ENCODE measurements around the gene IFT43. TPM values are rescaled to one million over a fixed set of nuclear protein-coding genes. Genes with fewer than 3 reads are reported as not detected.

The IFT43 gene
- total RNA-seq, 1 experiment from 2014 or later: 20.0 TPM

DNA sequence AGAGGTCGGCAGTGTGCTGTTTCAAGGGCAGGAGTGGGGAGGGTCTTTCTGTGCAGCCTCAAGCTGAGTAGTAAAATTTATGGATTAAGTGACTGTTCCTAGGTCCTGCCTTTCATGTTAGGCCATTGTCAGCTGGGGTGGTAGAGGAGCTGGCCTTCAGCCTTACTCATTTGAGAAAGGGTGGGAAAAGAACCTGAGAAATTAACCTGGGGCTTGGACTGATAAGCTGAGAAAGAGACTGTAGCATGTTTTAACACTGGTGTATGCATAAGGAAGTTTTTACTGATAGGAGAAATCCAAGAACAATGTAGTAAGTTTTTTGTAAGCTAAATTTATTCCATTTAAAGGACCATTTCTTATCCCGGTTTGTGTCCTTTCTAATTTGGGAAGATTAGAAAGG is 20.7 kb downstream of the IFT43 start:
- intact Hi-C loops (cut with micrococcal nuclease; ENCODE audit: unreplicated experiment): no loop called here
- POLR2A ChIA-PET: no interaction called here

DNA sequence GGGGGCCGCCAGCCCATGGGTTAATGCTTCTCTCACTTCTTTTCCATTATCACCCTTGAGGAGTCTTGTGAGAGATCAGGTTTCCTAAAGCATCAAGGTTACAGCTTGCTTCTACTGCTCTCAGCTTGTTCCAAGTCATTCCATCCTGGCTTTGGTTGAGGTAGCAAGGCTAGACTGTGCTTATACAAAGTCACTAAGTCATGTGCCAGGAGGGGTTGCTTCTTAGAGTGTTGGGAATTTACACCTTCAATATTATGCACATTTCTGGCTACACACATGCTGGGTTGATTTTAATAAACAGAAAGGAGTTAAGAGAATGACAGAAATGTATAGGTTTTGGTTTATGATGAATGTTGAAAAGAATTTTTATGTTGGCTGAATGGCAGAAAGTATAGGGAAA is 21.8 kb downstream of the IFT43 start:
- H3K4me3 ChIP-seq (ENCODE audit: low read depth in 2 of 2, low read length in 2 of 2): no peak overlapping the region
- no TSS peak for BruUV-seq (replicated peaks)
- no peak for DNase-seq (ENCODE audit: low read depth, low spot score)
- H3K9me3 ChIP-seq (ENCODE audit: control insufficient read depth, insufficient read depth, low read depth, low read length): peaks cover 8% of the 10 kb centered on the region; the same call in 1 of the 2 replicates
- H3K27me3 ChIP-seq (ENCODE audit: control insufficient read depth, insufficient read depth, low read length): no peaks in the 10 kb centered on the region
- no peaks in the 10 kb centered on the region for H3K4me1 ChIP-seq (ENCODE audit: control insufficient read depth, insufficient read depth, low read length)
- intact Hi-C loops (cut with micrococcal nuclease; ENCODE audit: unreplicated experiment) (no loop called here), in situ Hi-C loops (cut with HindIII; ENCODE audit: low pct_unique_long_range_greater_than_20kb, low sequenced_read_pairs) (no loop called here)
- no peak for ATAC-seq
- no peak overlapping the region for H3K27ac ChIP-seq (ENCODE audit: low read length)
- ChIA-PET POLR2A (no interaction called here), CTCF (no interaction called here)
- TF ChIP-seq TCF7L2 (IDR thresholded peaks at IDR 0.05; ENCODE audit: low read depth, low read length): no peak
- TF ChIP-seq, protein P1, sequence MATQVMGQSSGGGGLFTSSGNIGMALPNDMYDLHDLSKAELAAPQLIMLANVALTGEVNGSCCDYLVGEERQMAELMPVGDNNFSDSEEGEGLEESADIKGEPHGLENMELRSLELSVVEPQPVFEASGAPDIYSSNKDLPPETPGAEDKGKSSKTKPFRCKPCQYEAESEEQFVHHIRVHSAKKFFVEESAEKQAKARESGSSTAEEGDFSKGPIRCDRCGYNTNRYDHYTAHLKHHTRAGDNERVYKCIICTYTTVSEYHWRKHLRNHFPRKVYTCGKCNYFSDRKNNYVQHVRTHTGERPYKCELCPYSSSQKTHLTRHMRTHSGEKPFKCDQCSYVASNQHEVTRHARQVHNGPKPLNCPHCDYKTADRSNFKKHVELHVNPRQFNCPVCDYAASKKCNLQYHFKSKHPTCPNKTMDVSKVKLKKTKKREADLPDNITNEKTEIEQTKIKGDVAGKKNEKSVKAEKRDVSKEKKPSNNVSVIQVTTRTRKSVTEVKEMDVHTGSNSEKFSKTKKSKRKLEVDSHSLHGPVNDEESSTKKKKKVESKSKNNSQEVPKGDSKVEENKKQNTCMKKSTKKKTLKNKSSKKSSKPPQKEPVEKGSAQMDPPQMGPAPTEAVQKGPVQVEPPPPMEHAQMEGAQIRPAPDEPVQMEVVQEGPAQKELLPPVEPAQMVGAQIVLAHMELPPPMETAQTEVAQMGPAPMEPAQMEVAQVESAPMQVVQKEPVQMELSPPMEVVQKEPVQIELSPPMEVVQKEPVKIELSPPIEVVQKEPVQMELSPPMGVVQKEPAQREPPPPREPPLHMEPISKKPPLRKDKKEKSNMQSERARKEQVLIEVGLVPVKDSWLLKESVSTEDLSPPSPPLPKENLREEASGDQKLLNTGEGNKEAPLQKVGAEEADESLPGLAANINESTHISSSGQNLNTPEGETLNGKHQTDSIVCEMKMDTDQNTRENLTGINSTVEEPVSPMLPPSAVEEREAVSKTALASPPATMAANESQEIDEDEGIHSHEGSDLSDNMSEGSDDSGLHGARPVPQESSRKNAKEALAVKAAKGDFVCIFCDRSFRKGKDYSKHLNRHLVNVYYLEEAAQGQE (IDR thresholded peaks at IDR 0.05; ENCODE audit: insufficient read depth in 1 of 2, low read depth in 2 of 2, low read length in 1 of 2): no peak
- peaks cover 2% of the 10 kb centered on the region; the same call in 1 of the 2 replicates for H3K36me3 ChIP-seq (ENCODE audit: control insufficient read depth, insufficient read depth, low read length)

More for the DNA sequence above, 20.7 kb downstream of the IFT43 start:
- in situ Hi-C loops (cut with HindIII; ENCODE audit: low pct_unique_long_range_greater_than_20kb, low sequenced_read_pairs): no loop called here
- CTCF ChIA-PET: no interaction called here
- Histone ChIP-seq H3K27ac (ENCODE audit: low read length) (no peak overlapping the region), H3K36me3 (ENCODE audit: control insufficient read depth, insufficient read depth, low read length) (no peaks in the 10 kb centered on the region; the same call in 1 of the 2 replicates), H3K4me1 (ENCODE audit: control insufficient read depth, insufficient read depth, low read length) (no peaks in the 10 kb centered on the region), H3K27me3 (ENCODE audit: control insufficient read depth, insufficient read depth, low read length) (no peaks in the 10 kb centered on the region), H3K9me3 (ENCODE audit: control insufficient read depth, insufficient read depth, low read depth, low read length) (peaks cover 8% of the 10 kb centered on the region; the same call in 1 of the 2 replicates), H3K4me3 (ENCODE audit: low read depth in 2 of 2, low read length in 2 of 2) (no peak overlapping the region)
- ATAC-seq (no peak), DNase-seq (ENCODE audit: low read depth, low spot score) (no peak)
- TF ChIP-seq TCF7L2 (IDR thresholded peaks at IDR 0.05; ENCODE audit: low read depth, low read length): no peak
- TF ChIP-seq SIN3A (IDR thresholded peaks at IDR 0.05; ENCODE audit: borderline replicate concordance, insufficient read depth, low read depth, low read length): no peak
- TF ChIP-seq, protein P2, sequence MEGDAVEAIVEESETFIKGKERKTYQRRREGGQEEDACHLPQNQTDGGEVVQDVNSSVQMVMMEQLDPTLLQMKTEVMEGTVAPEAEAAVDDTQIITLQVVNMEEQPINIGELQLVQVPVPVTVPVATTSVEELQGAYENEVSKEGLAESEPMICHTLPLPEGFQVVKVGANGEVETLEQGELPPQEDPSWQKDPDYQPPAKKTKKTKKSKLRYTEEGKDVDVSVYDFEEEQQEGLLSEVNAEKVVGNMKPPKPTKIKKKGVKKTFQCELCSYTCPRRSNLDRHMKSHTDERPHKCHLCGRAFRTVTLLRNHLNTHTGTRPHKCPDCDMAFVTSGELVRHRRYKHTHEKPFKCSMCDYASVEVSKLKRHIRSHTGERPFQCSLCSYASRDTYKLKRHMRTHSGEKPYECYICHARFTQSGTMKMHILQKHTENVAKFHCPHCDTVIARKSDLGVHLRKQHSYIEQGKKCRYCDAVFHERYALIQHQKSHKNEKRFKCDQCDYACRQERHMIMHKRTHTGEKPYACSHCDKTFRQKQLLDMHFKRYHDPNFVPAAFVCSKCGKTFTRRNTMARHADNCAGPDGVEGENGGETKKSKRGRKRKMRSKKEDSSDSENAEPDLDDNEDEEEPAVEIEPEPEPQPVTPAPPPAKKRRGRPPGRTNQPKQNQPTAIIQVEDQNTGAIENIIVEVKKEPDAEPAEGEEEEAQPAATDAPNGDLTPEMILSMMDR (IDR thresholded peaks at IDR 0.05): no peak
- TF ChIP-seq, protein P1 (IDR thresholded peaks at IDR 0.05; ENCODE audit: insufficient read depth in 1 of 2, low read depth in 2 of 2, low read length in 1 of 2): no peak
- TF ChIP-seq POLR2AphosphoS5 (IDR thresholded peaks at IDR 0.05; ENCODE audit: low read depth, low read length): no peak
- no TSS peak for BruUV-seq (replicated peaks)

Data from Panc1 (cell line).